Mesenchymal stem cell (in vitro differentiated cells and primary cell): ENCODE results near the gene DGKD. TPM values are rescaled to one million over a fixed set of nuclear protein-coding genes. Genes with fewer than 3 reads are reported as not detected.

ENCODE experiments used
- DNase-seq: peaks from one replicate; pipeline ENCODE4 v3.0.0-alpha.2; 2013
- H2AFZ ChIP-seq: one replicate; pipeline ENCODE4 v1.6.1; 2013; ENCODE audit warnings: low read depth, mild to moderate bottlenecking, control low read depth, inconsistent platforms, low read length, moderate library complexity
- H2AK5ac ChIP-seq: 2 replicates; pipeline ENCODE4 v1.6.1; 2013; ENCODE audit warnings: low read length, moderate library complexity, mild to moderate bottlenecking, inconsistent platforms; ENCODE audit not compliant: severe bottlenecking
- H2BK120ac ChIP-seq: one replicate; pipeline ENCODE4 v1.6.1; 2013; ENCODE audit warnings: low read depth, mild to moderate bottlenecking, inconsistent platforms, low read length, moderate library complexity
- H2BK12ac ChIP-seq, 2 experiments: one replicate each; pipeline ENCODE4 v1.6.1; 2013; ENCODE audit warnings: inconsistent platforms in 2 of 2, low read length in 2 of 2, mild to moderate bottlenecking in 2 of 2, moderate library complexity in 2 of 2, control low read depth in 1 of 2
- H2BK15ac ChIP-seq: one replicate; pipeline ENCODE4 v1.6.1; 2013; ENCODE audit warnings: mild to moderate bottlenecking, low read depth, inconsistent platforms; ENCODE audit not compliant: poor library complexity, severe bottlenecking
- H2BK5ac ChIP-seq: 2 replicates; pipeline ENCODE4 v1.6.1; 2013; ENCODE audit warnings: low read depth, mild to moderate bottlenecking, low read length, control low read depth, inconsistent platforms; ENCODE audit not compliant: poor library complexity, severe bottlenecking
- H3K14ac ChIP-seq, 2 experiments: one replicate each; pipeline ENCODE4 v1.6.1; 2013; ENCODE audit warnings: inconsistent platforms in 2 of 2, low read length in 2 of 2, control low read depth in 1 of 2, mild to moderate bottlenecking in 1 of 2, moderate library complexity in 1 of 2
- H3K18ac ChIP-seq, 2 experiments: one replicate each; pipeline ENCODE4 v1.6.1; 2013; ENCODE audit warnings: inconsistent platforms in 2 of 2, low read length in 2 of 2, control low read depth in 1 of 2, low read depth in 1 of 2, mild to moderate bottlenecking in 1 of 2
- H3K23ac ChIP-seq, 2 experiments: one replicate each; pipeline ENCODE4 v1.6.1; 2013; ENCODE audit warnings: inconsistent platforms in 2 of 2, low read length in 2 of 2, mild to moderate bottlenecking in 2 of 2, moderate library complexity in 2 of 2, control low read depth in 1 of 2
- H3K27ac ChIP-seq: 2 replicates; pipeline ENCODE4 v1.5.1; 2013; ENCODE audit warnings: mild to moderate bottlenecking, moderate library complexity, low read length, control low read depth, inconsistent platforms; ENCODE audit not compliant: poor library complexity, severe bottlenecking
- H3K27me3 ChIP-seq, 2 experiments: 2 replicates each; pipeline versions ENCODE4 v1.6.1 to v1.7.0; 2013; ENCODE audit warnings: low read length in 2 of 2, mild to moderate bottlenecking in 2 of 2, moderate library complexity in 2 of 2, control low read depth in 1 of 2, inconsistent platforms in 1 of 2; ENCODE audit not compliant: control insufficient read depth in 1 of 2, insufficient read depth in 1 of 2
- H3K36me3 ChIP-seq, 2 experiments: 2 replicates each; pipeline versions ENCODE4 v1.6.1 to v1.7.0; 2013; ENCODE audit warnings: low read length in 2 of 2, control low read depth in 1 of 2, inconsistent platforms in 1 of 2, low read depth in 1 of 2, mild to moderate bottlenecking in 1 of 2; ENCODE audit not compliant: insufficient read depth in 2 of 2, control insufficient read depth in 1 of 2
- H3K4ac ChIP-seq, 2 experiments: one replicate each; pipeline ENCODE4 v1.6.1; 2013; ENCODE audit warnings: inconsistent platforms in 2 of 2, low read length in 2 of 2, mild to moderate bottlenecking in 2 of 2, moderate library complexity in 2 of 2, control low read depth in 1 of 2, low read depth in 1 of 2
- H3K4me1 ChIP-seq: 2 replicates; pipeline ENCODE4 v1.6.1; 2013; ENCODE audit warnings: low read depth, low read length, control low read depth; ENCODE audit not compliant: control insufficient read depth, insufficient read depth
- H3K4me2 ChIP-seq: 2 replicates; pipeline ENCODE4 v1.6.1; 2013; ENCODE audit warnings: low read length, mild to moderate bottlenecking, inconsistent platforms; ENCODE audit not compliant: poor library complexity, severe bottlenecking
- H3K4me3 ChIP-seq, 2 experiments: 2 replicates each; pipeline versions ENCODE4 v1.5.1 to v1.7.0; 2013; ENCODE audit warnings: low read length in 2 of 2, mild to moderate bottlenecking in 2 of 2, control low read depth in 1 of 2, low read depth in 1 of 2; ENCODE audit not compliant: insufficient read depth in 1 of 2
- H3K79me1 ChIP-seq: replicated peaks from 2 replicates; pipeline ENCODE4 v1.6.1; 2013; ENCODE audit warnings: mild to moderate bottlenecking, control low read depth, low read length, inconsistent platforms; ENCODE audit not compliant: poor library complexity, severe bottlenecking
- H3K9ac ChIP-seq: 2 replicates; pipeline ENCODE4 v1.7.0; 2013; ENCODE audit warnings: mild to moderate bottlenecking, low read length, moderate library complexity
- H3K9me3 ChIP-seq: 2 replicates; pipeline ENCODE4 v1.7.0; 2013; ENCODE audit warnings: mild to moderate bottlenecking, low read length; ENCODE audit not compliant: control insufficient read depth
- H4K8ac ChIP-seq: one replicate; pipeline ENCODE4 v1.6.1; 2013; ENCODE audit warnings: inconsistent platforms, mild to moderate bottlenecking, low read length, moderate library complexity
- H4K91ac ChIP-seq: one replicate; pipeline ENCODE4 v1.6.1; 2013; ENCODE audit warnings: mild to moderate bottlenecking, low read length, inconsistent platforms
- WGBS: methylation state at CpG from one replicate; pipeline ENCODE4 v1.1.7; 2013; ENCODE audit warnings: mixed read lengths; 5-methylcytosine and 5-hydroxymethylcytosine counted together
- polyA plus RNA-seq, 2 experiments: library from polyadenylated mRNA; stranded (reverse); fragments of 200-250 nt; gene quantifications; one replicate each; pipeline ENCODE4 v1.2.3, GENCODE V29; 2013

Gene DGKD, protein sequence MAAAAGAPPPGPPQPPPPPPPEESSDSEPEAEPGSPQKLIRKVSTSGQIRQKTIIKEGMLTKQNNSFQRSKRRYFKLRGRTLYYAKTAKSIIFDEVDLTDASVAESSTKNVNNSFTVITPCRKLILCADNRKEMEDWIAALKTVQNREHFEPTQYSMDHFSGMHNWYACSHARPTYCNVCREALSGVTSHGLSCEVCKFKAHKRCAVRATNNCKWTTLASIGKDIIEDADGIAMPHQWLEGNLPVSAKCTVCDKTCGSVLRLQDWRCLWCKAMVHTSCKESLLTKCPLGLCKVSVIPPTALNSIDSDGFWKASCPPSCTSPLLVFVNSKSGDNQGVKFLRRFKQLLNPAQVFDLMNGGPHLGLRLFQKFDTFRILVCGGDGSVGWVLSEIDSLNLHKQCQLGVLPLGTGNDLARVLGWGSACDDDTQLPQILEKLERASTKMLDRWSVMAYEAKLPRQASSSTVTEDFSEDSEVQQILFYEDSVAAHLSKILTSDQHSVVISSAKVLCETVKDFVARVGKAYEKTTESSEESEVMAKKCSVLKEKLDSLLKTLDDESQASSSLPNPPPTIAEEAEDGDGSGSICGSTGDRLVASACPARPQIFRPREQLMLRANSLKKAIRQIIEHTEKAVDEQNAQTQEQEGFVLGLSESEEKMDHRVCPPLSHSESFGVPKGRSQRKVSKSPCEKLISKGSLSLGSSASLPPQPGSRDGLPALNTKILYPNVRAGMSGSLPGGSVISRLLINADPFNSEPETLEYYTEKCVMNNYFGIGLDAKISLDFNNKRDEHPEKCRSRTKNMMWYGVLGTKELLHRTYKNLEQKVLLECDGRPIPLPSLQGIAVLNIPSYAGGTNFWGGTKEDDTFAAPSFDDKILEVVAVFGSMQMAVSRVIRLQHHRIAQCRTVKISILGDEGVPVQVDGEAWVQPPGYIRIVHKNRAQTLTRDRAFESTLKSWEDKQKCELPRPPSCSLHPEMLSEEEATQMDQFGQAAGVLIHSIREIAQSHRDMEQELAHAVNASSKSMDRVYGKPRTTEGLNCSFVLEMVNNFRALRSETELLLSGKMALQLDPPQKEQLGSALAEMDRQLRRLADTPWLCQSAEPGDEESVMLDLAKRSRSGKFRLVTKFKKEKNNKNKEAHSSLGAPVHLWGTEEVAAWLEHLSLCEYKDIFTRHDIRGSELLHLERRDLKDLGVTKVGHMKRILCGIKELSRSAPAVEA
- 10.4 TPM for polyA plus RNA-seq (2013, experiment 1 of 2)
- polyA plus RNA-seq (2013, experiment 2 of 2): 7.8 TPM

DNA sequence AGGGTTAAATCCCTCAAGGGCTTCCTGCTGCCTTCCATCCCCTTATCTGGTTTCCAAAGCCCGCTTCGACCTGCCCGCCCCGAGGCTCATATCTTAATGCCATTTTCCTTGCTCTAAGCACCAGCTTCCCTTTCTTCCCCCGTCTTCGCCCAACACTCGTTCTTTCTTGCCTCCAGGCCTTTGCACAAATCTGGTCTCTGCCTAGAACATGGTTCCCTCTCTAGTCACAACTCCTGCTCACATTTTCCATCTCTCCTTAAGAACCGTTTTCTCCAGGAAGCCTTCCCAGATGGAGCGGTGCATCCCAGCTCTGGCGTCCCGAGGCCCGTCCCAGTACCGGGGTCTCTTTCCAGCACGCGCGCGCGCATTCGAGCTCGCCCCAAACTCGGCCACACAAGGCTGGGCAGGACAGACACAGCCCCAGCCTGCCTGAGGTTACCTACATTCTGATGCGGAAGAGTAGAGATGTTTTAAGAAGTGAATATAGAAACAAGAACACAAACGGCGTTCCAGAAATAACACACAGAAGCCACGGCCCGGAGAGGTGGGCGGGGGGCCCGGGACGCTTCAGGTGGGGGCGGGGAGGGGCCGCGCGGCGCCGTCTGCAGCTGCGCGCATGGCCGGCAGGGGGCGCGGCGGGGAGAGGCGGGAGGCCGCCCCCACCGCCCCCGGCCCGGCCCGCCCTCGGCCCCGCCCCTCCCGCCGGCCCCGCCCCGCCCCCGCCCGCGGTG, at the start of gene DGKD:
TSS of gene DGKD (plus strand) at position 726 of the 731 bp plus-strand sequence. CDS start 25 bp downstream, outside the sequence.
- no peaks in the 10 kb centered on the region for H3K9me3 ChIP-seq
- 11% methylated on average over 21 of the region's 56 CpGs for WGBS

DNA sequence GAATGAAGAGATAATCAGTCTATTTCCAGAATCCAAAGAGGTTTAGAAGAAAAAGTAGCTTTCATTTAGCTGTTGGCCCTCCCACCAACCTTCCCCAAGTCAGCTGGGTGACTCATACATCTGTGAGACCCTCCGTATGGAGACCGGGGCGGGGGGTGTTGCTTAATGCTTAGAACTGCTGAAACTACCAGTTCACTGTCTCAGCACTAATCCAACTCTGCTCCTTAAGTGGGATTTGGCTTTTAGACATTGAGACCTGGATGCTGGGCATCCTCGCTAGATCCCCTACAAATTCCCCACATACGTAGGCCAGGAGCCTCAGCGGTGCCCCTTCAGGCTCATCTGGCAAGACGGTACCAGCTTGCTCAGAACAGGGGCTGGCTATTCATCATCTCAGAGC, 46.7 kb upstream of the DGKD start, which contains the start of gene SAG:
TSS of gene SAG (plus strand) at position 252 of the 400 bp plus-strand sequence. CDS start 1,374 bp downstream, outside the sequence.
- H3K27ac ChIP-seq: no peak within 1 kb of the TSS
- no peak within 1 kb of the TSS for H3K9ac ChIP-seq
- no peak within 1 kb of the TSS for H3K14ac ChIP-seq
- H3K79me1 ChIP-seq: no peaks in the 10 kb centered on the region
- H2AFZ ChIP-seq: no peak within 1 kb of the TSS
- H3K18ac ChIP-seq: no peak within 1 kb of the TSS
- H4K8ac ChIP-seq: no peak within 1 kb of the TSS
- H3K9me3 ChIP-seq: no peaks in the 10 kb centered on the region
- peaks cover 6 to 31% of the 10 kb centered on the region in 2 experiments for H3K27me3 ChIP-seq
- WGBS: 84% methylated on average over 7 of the region's 7 CpGs
- H2BK12ac ChIP-seq: no peak within 1 kb of the TSS
- H2BK5ac ChIP-seq: no peak within 1 kb of the TSS
- DNase-seq: peak; percentile 10
- no peak within 1 kb of the TSS for H2AK5ac ChIP-seq
- H3K23ac ChIP-seq: no peak within 1 kb of the TSS
- no peaks in the 10 kb centered on the region for H3K4me1 ChIP-seq
- no peaks in the 10 kb centered on the region for H3K36me3 ChIP-seq
- H3K4ac ChIP-seq: no peak within 1 kb of the TSS
- H2BK15ac ChIP-seq: no peak within 1 kb of the TSS
- no peak within 1 kb of the TSS for H3K4me3 ChIP-seq
- no peak within 1 kb of the TSS for H3K4me2 ChIP-seq
- H4K91ac ChIP-seq: no peak within 1 kb of the TSS
- H2BK120ac ChIP-seq: no peak within 1 kb of the TSS

More for the DNA sequence above, at the start of gene DGKD:
- Histone ChIP-seq H2BK15ac (peak within 1 kb of the TSS; percentile 94), H4K8ac (peak within 1 kb of the TSS; percentile 95), H3K27ac (no peak within 1 kb of the TSS), H3K36me3 (no peaks in the 10 kb centered on the region), H4K91ac (peak within 1 kb of the TSS; percentile 90), H3K9ac (peak within 1 kb of the TSS; percentile 81), H2BK5ac (no peak within 1 kb of the TSS), H3K27me3 (peaks cover 0 to 2% of the 10 kb centered on the region in 2 experiments), H3K14ac (peak within 1 kb of the TSS in 1 of 2 experiments; percentile 37), H2BK12ac (peak within 1 kb of the TSS in 1 of 2 experiments; percentile 65), H3K4ac (peak within 1 kb of the TSS; percentile 52 to 73), H3K4me1 (peaks cover 15% of the 10 kb centered on the region), H2AK5ac (peak within 1 kb of the TSS; percentile 2), H3K4me3 (peak within 1 kb of the TSS; percentile 85 to 91), H3K18ac (peak within 1 kb of the TSS; percentile 2 to 85), H3K4me2 (peak within 1 kb of the TSS; percentile 89), H3K23ac (no peak within 1 kb of the TSS), H3K79me1 (peaks cover 26% of the 10 kb centered on the region), H2AFZ (peak within 1 kb of the TSS; percentile 78), H2BK120ac (no peak within 1 kb of the TSS)
- DNase-seq: peak; percentile 58

DNA sequence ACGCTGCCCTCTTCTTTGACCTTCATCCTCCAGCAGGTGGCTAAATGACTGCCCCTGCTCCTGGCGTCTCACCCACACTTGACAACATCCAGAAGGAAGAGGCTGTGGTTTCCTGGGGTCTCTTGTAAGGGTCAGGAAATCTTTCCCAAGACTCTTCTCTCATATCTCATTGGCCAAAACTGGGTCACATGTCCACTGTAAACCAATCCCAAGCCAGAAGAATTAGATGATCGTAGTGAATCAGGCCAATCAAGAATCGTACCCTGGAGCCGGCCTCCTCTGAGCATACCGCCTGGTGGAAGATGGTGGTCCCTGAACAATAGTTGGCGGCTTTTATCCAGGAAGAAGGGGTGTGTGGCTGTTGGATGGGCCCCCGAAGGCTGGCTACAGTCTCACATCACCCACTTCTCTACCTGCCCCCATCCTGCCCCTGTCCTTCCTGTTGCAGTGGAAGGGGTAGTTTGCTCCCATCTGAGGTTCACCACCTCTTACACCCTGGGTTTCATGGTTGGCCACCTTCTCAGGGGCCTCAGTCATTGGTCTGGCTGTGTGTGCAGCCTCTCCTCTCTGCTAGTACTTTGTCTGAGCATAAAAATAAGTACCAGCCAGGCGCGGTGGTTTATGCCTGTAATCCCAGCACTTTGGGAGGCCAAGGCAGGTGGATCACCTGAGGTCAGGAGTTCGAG, 42.9 kb upstream of the DGKD start:
- H3K4me2 ChIP-seq: no peak overlapping the region
- H3K18ac ChIP-seq: no peak overlapping the region
- H2AK5ac ChIP-seq: no peak overlapping the region
- no peak overlapping the region for H4K91ac ChIP-seq
- H2BK15ac ChIP-seq: no peak overlapping the region
- WGBS: 93% methylated on average over 6 of the region's 11 CpGs
- no peaks in the 10 kb centered on the region for H3K36me3 ChIP-seq
- H3K4me3 ChIP-seq: no peak overlapping the region
- no peaks in the 10 kb centered on the region for H3K79me1 ChIP-seq
- H3K4ac ChIP-seq: no peak overlapping the region
- H2BK5ac ChIP-seq: no peak overlapping the region
- H4K8ac ChIP-seq: no peak overlapping the region
- H2AFZ ChIP-seq: no peak overlapping the region
- H3K27me3 ChIP-seq: peaks cover 15 to 42% of the 10 kb centered on the region in 2 experiments
- no peak overlapping the region for H2BK12ac ChIP-seq
- H3K9me3 ChIP-seq: no peaks in the 10 kb centered on the region
- H3K27ac ChIP-seq: no peak overlapping the region
- no peak overlapping the region for H3K14ac ChIP-seq
- no peak overlapping the region for H3K23ac ChIP-seq
- no peak overlapping the region for H2BK120ac ChIP-seq
- no peak overlapping the region for H3K9ac ChIP-seq
- DNase-seq: no peak
- H3K4me1 ChIP-seq: no peaks in the 10 kb centered on the region
